B cell (primary cell): ENCODE measurements around the gene MICOS13. TPM values are rescaled to one million over a fixed set of nuclear protein-coding genes. Genes with fewer than 3 reads are reported as not detected.

Experiments used
- ATAC-seq: fragments of 200-7000 bp; cut with Tn5 transposase; one replicate; pipeline ENCODE4 v1.10.0; 2021; ENCODE audit warnings: low read depth, mild to moderate bottlenecking, moderate number of reproducible peaks, moderate library complexity
- CTCF ChIA-PET: fragments of 350-600 bp; sonication (Branson Sonifier 250); formaldehyde crosslinking; loops from one replicate; lab custom pipeline; 2021; ENCODE audit warnings: antibody characterized with exemption, inconsistent platforms; lab: Charles Lee
- POLR2A ChIA-PET: fragments of 350-600 bp; sonication (Branson Sonifier 250); formaldehyde crosslinking; loops from one replicate; lab custom pipeline; 2021; ENCODE audit warnings: antibody characterized with exemption; lab: Charles Lee
- DNase-seq: peaks from one replicate; pipeline ENCODE4 v3.0.0; 2013
- H2AFZ ChIP-seq: 2 replicates; pipeline ENCODE4 v1.6.1; 2012; ENCODE audit warnings: mild to moderate bottlenecking, low read depth, low read length; ENCODE audit not compliant: insufficient read depth, poor library complexity, severe bottlenecking
- H3K27ac ChIP-seq, 2 donors: 1 replicate in 1 of 2; 2 replicates in 1 of 2; pipeline ENCODE4 v1.5.1; 2012 to 2013; ENCODE audit warnings: low read length in 2 of 2, mild to moderate bottlenecking in 2 of 2, moderate library complexity in 1 of 2
- H3K27me3 ChIP-seq, 4 experiments: fragments of 200-600 bp in 1 of 4; sonication (generic) in 1 of 4; replicated peaks in 1 of 4; 1 replicate in 2 of 4; 2 replicates in 2 of 4; pipeline versions ENCODE4 v1.6.1 to v1.7.0; 2013 to 2016; ENCODE audit warnings: low read length in 3 of 4, mild to moderate bottlenecking in 2 of 4, mixed read lengths in 1 of 4, moderate library complexity in 1 of 4; ENCODE audit not compliant: insufficient read depth in 4 of 4, control insufficient read depth in 3 of 4; ENCODE audit errors: control extremely low read depth in 1 of 4
- H3K36me3 ChIP-seq, 2 experiments: replicated peaks in 1 of 2; 1 replicate in 1 of 2; 2 replicates in 1 of 2; pipeline versions ENCODE4 v1.6.1 to v1.7.1; 2013; ENCODE audit warnings: low read length in 1 of 2; ENCODE audit not compliant: insufficient read depth in 2 of 2, control insufficient read depth in 1 of 2; ENCODE audit errors: control extremely low read depth in 1 of 2, extremely low read depth in 1 of 2
- H3K4me1 ChIP-seq, 2 donors: fragments of 200-600 bp in 1 of 2; sonication (generic) in 1 of 2; 1 replicate in 1 of 2; 2 replicates in 1 of 2; pipeline versions ENCODE4 v1.5.1 to v1.6.1; 2013 to 2017; ENCODE audit warnings: low read length in 2 of 2; ENCODE audit not compliant: control insufficient read depth in 2 of 2, insufficient read depth in 2 of 2
- H3K4me2 ChIP-seq: replicated peaks from 2 replicates; pipeline ENCODE3; 2012; ENCODE audit warnings: mild to moderate bottlenecking, low read depth, low read length; ENCODE audit not compliant: poor library complexity, severe bottlenecking
- H3K4me3 ChIP-seq, 5 experiments: fragments of 200-600 bp in 1 of 5; sonication (generic) in 1 of 5; 1 replicate in 3 of 5; 2 replicates in 2 of 5; pipeline versions ENCODE4 v1.5.1 to v1.7.0; 2011 to 2016; ENCODE audit warnings: low read length in 4 of 5, mild to moderate bottlenecking in 4 of 5, low read depth in 2 of 5, control low read depth in 1 of 5, moderate library complexity in 1 of 5; ENCODE audit not compliant: insufficient read depth in 1 of 5; ENCODE audit errors: control extremely low read depth in 1 of 5, extremely low read depth in 1 of 5
- H3K79me2 ChIP-seq: fragments of 200-600 bp; sonication (generic); one replicate; pipeline ENCODE4 v1.6.0; 2016; ENCODE audit warnings: low read length; ENCODE audit not compliant: control insufficient read depth, insufficient read depth
- H3K9ac ChIP-seq: fragments of 200-600 bp; sonication (generic); 2 replicates; pipeline ENCODE4 v1.6.1; 2017; ENCODE audit warnings: mild to moderate bottlenecking, low read length, moderate library complexity
- H3K9me3 ChIP-seq, 3 donors: one replicate each; pipeline versions ENCODE4 v1.6.1 to v1.7.1; 2013; ENCODE audit warnings: low read length in 2 of 3; ENCODE audit not compliant: control insufficient read depth in 2 of 3, insufficient read depth in 1 of 3; ENCODE audit errors: control extremely low read depth in 1 of 3
- H4K20me1 ChIP-seq: 2 replicates; pipeline ENCODE4 v1.6.0; 2012; ENCODE audit warnings: mild to moderate bottlenecking, low read length; ENCODE audit not compliant: insufficient read depth, control insufficient read depth, poor library complexity, severe bottlenecking
- H3K27ac Mint-ChIP-seq: one replicate; pipeline ENCODE4 v1.8.0; 2021; ENCODE audit warnings: mixed read lengths
- H3K27me3 Mint-ChIP-seq: one replicate; pipeline ENCODE4 v1.8.0; 2021; ENCODE audit warnings: mixed read lengths
- H3K4me1 Mint-ChIP-seq: one replicate; pipeline ENCODE4 v1.8.0; 2021; ENCODE audit warnings: mixed read lengths
- H3K4me3 Mint-ChIP-seq: one replicate; pipeline ENCODE4 v1.8.0; 2021; ENCODE audit warnings: mixed read lengths
- H3K9me3 Mint-ChIP-seq: one replicate; pipeline ENCODE4 v1.8.0; 2022; ENCODE audit warnings: mixed read lengths; ENCODE audit not compliant: insufficient read depth
- CTCF ChIP-seq: fragments of 200-600 bp; IDR thresholded peaks from one replicate; pipeline ENCODE4 v1.8.0; 2022; ENCODE audit warnings: antibody characterized with exemption, mild to moderate bottlenecking
- EZH2 ChIP-seq: IDR thresholded peaks from 2 replicates; pipeline ENCODE4 v1.6.1; 2012; ENCODE audit warnings: borderline replicate concordance, low read depth, mild to moderate bottlenecking, moderate library complexity, low read length; ENCODE audit not compliant: insufficient read depth, poor library complexity, severe bottlenecking
- WGBS: methylation state at CpG from one replicate; pipeline ENCODE4 v1.1.5; 2013; ENCODE audit warnings: missing lambda C conversion rate; ENCODE audit not compliant: insufficient coverage; 5-methylcytosine and 5-hydroxymethylcytosine counted together
- intact Hi-C: fragments of 100-400 bp; cut with micrococcal nuclease; formaldehyde crosslinking; loops from one replicate; pipeline ENCODE4 v1.10.0; 2022
- polyA plus RNA-seq: library from polyadenylated mRNA; depleted of rRNA; stranded (reverse); fragments of >200 nt; gene quantifications from 2 replicates; pipeline ENCODE4 v1.2.3, GENCODE V29; 2012
- total RNA-seq, 2 donors: library from RNA; stranded (reverse); fragments of 120-200 nt in 1 of 2; gene quantifications; 1 replicate in 1 of 2; 2 replicates in 1 of 2; pipeline versions ENCODE4 v1.2.3 to v1.2.4, GENCODE V29; 2013 to 2022

The MICOS13 gene
- total and polyA plus RNA-seq, 2 donors (not counting 1 experiment from before 2014, with no cell fraction given) = 30.8 to 41.9 TPM

GRCh38 chr19:5718037-5718578, 37.8 kb upstream of the MICOS13 start:
- no peaks in the 10 kb centered on the region for H3K27me3 Mint-ChIP-seq
- peak overlapping the region; percentile 90 for H3K27ac Mint-ChIP-seq
- Histone ChIP-seq H3K4me1 (peaks cover 12 to 26% of the 10 kb centered on the region in 2 donors), H3K27me3 (no peaks in the 10 kb centered on the region), H3K4me3 (no peak overlapping the region), H3K4me2 (peak overlapping the region; percentile 94), H3K27ac (peak overlapping the region in 1 of 2 donors; percentile 98), H3K9ac (no peak overlapping the region), H3K36me3 (peaks cover 0 to 13% of the 10 kb centered on the region in 2 experiments), H3K9me3 (peaks cover 0 to 8% (median 0%) of the 10 kb centered on the region in 3 donors), H4K20me1 (peaks cover 36% of the 10 kb centered on the region), H3K79me2 (peaks cover 47% of the 10 kb centered on the region), H2AFZ (no peak overlapping the region)
- 75% methylated on average over 13 of the region's 14 CpGs for WGBS
- no peak for TF ChIP-seq CTCF
- TF ChIP-seq EZH2 = no peak
- ATAC-seq (no peak), DNase-seq (no peak)
- intact Hi-C loops = no loop called here
- peaks cover 27% of the 10 kb centered on the region for H3K4me1 Mint-ChIP-seq
- H3K9me3 Mint-ChIP-seq = no peaks in the 10 kb centered on the region
- POLR2A ChIA-PET = interaction anchor here (0.7 kb wide), 1 partner anchor 1366 kb away, joined by 4 read pairs; no protein-coding TSS in a partner anchor
- CTCF ChIA-PET = interaction anchor here (0.6 to 4.2 kb wide), 2 partner anchors 28 to 31 kb away, joined by 3 to 31 read pairs; partner anchors contain the start of gene RPL36
- peak overlapping the region; percentile 95 for H3K4me3 Mint-ChIP-seq
